ENCODE data around the gene CIBAR2. TPM values are rescaled to one million over a fixed set of nuclear protein-coding genes. Genes with fewer than 3 reads are reported as not detected.

CIBAR2 gene
- total RNA-seq, 2 experiments from 2014 or later = not detected

GRCh38 chr16:85067024-85067423, 45.2 kb downstream of the CIBAR2 start:
- DNase-seq (no peak), ATAC-seq (ENCODE audit: poor library complexity) (no peak)
- H3K27me3 ChIP-seq (ENCODE audit: control insufficient read depth in 1 of 2, insufficient read depth in 2 of 2, low read length in 2 of 2) = no peaks in the 10 kb centered on the region
- H3K27ac Mint-ChIP-seq = no peak overlapping the region
- H3K36me3 Mint-ChIP-seq (ENCODE audit: low read depth) = peaks cover 38% of the 10 kb centered on the region
- peaks cover 33% of the 10 kb centered on the region for H3K36me3 ChIP-seq (ENCODE audit: insufficient read depth, low read length)
- TF ChIP-seq CTCF (IDR thresholded peaks at IDR 0.05) = no peak
- intact Hi-C loops (cut with DNase I, micrococcal nuclease) = no loop called here
- no peak overlapping the region for H3K4me3 Mint-ChIP-seq
- no peaks in the 10 kb centered on the region for H3K27me3 Mint-ChIP-seq
- no peak overlapping the region for H3K27ac ChIP-seq (ENCODE audit: low read depth in 1 of 2, low read length in 2 of 2)
- ChIA-PET POLR2A (no interaction called here), CTCF (no interaction called here)
- no peak overlapping the region for H3K4me3 ChIP-seq (ENCODE audit: low read length)
- no peaks in the 10 kb centered on the region for H3K9me3 Mint-ChIP-seq
- peaks cover 12% of the 10 kb centered on the region for H3K4me1 Mint-ChIP-seq (ENCODE audit: low read depth)
- H3K4me1 ChIP-seq (ENCODE audit: insufficient read depth, low read length) = peaks cover 9% of the 10 kb centered on the region
- no peaks in the 10 kb centered on the region for H3K9me3 ChIP-seq (ENCODE audit: control insufficient read depth in 1 of 2, insufficient read depth in 1 of 2, low read length in 2 of 2)

DNA sequence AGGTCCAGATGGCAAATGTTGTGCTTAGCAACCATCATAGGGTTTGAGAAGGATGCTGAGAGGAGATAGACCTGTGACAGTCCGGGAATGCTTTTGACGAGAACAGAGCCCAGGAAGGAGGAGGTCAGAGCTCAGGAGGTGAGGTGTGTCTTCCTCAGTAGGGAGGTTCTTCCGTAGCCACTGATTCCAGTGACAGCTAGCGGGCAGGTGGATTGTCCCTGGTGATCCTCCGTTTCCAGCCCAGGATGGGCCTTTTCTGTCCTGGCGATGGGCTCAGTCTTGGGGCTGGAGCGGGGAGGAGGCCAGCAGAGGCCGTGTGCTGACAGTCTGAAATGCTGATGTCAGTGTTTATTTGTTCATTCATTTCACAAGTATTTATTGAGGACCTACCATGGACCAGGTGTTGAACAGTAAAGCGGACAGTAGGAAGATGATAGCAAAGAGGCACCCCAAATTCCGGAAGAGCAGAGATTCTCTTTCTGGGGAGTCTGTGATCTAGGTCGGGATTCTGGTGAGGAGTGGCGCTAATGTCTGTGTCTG, 45.9 kb downstream of the CIBAR2 start:
- H3K4me1 Mint-ChIP-seq (ENCODE audit: low read depth) = peaks cover 18% of the 10 kb centered on the region
- no peaks in the 10 kb centered on the region for H3K27me3 Mint-ChIP-seq
- TF ChIP-seq CTCF (IDR thresholded peaks at IDR 0.05) = no peak
- ATAC-seq (ENCODE audit: poor library complexity) = no peak
- Histone ChIP-seq H3K9me3 (ENCODE audit: control insufficient read depth in 1 of 2, insufficient read depth in 1 of 2, low read length in 2 of 2) (no peaks in the 10 kb centered on the region), H3K27ac (ENCODE audit: low read depth in 1 of 2, low read length in 2 of 2) (no peak overlapping the region), H3K36me3 (ENCODE audit: insufficient read depth, low read length) (peaks cover 27% of the 10 kb centered on the region), H3K4me3 (ENCODE audit: low read length) (no peak overlapping the region), H3K4me1 (ENCODE audit: insufficient read depth, low read length) (peaks cover 15% of the 10 kb centered on the region), H3K27me3 (ENCODE audit: control insufficient read depth in 1 of 2, insufficient read depth in 2 of 2, low read length in 2 of 2) (no peaks in the 10 kb centered on the region)
- H3K9me3 Mint-ChIP-seq = no peaks in the 10 kb centered on the region
- POLR2A ChIA-PET = no interaction called here
- DNase-seq = no peak
- H3K4me3 Mint-ChIP-seq = no peak overlapping the region
- peaks cover 32% of the 10 kb centered on the region for H3K36me3 Mint-ChIP-seq (ENCODE audit: low read depth)
- CTCF ChIA-PET = no interaction called here
- intact Hi-C loops (cut with DNase I, micrococcal nuclease) = no loop called here
- no peak overlapping the region for H3K27ac Mint-ChIP-seq

GRCh38 chr16:85065099-85065498, 47.2 kb downstream of the CIBAR2 start:
- no peak overlapping the region for H3K27ac Mint-ChIP-seq
- no peaks in the 10 kb centered on the region for H3K27me3 Mint-ChIP-seq
- Histone ChIP-seq H3K9me3 (ENCODE audit: control insufficient read depth in 1 of 2, insufficient read depth in 1 of 2, low read length in 2 of 2) (no peaks in the 10 kb centered on the region), H3K4me1 (ENCODE audit: insufficient read depth, low read length) (peaks cover 15% of the 10 kb centered on the region), H3K27ac (ENCODE audit: low read depth in 1 of 2, low read length in 2 of 2) (no peak overlapping the region), H3K27me3 (ENCODE audit: control insufficient read depth in 1 of 2, insufficient read depth in 2 of 2, low read length in 2 of 2) (no peaks in the 10 kb centered on the region), H3K36me3 (ENCODE audit: insufficient read depth, low read length) (peaks cover 19% of the 10 kb centered on the region), H3K4me3 (ENCODE audit: low read length) (no peak overlapping the region)
- intact Hi-C loops (cut with DNase I, micrococcal nuclease) = no loop called here
- no peak for TF ChIP-seq CTCF (IDR thresholded peaks at IDR 0.05)
- ATAC-seq (ENCODE audit: poor library complexity) = no peak
- peaks cover 21% of the 10 kb centered on the region for H3K4me1 Mint-ChIP-seq (ENCODE audit: low read depth)
- H3K9me3 Mint-ChIP-seq = no peaks in the 10 kb centered on the region
- H3K4me3 Mint-ChIP-seq = no peak overlapping the region
- peaks cover 20% of the 10 kb centered on the region for H3K36me3 Mint-ChIP-seq (ENCODE audit: low read depth)
- no peak for DNase-seq
- POLR2A ChIA-PET = no interaction called here
- CTCF ChIA-PET = interaction anchor here (1.1 kb wide), 1 partner anchor 21 kb away, joined by 3 read pairs; no protein-coding TSS in a partner anchor
